HG03378 (cell line): ENCODE measurements around the gene FKBP1A.

ENCODE experiments used
- ATAC-seq: cut with Tn5 transposase; IDR thresholded peaks from one replicate; pipeline ENCODE4 v1.9.1; 2021; ENCODE audit warnings: mild to moderate bottlenecking, moderate library complexity; ENCODE audit not compliant: unreplicated experiment

Gene FKBP1A

GRCh38 chr20:1322511-1323245 lies 70.2 kb downstream of the FKBP1A start:
- ATAC-seq, result no peak

- no peak for ATAC-seq
Observed at GRCh38 chr20:1321654-1321939, 71.3 kb downstream of the FKBP1A start.

- ATAC-seq, result no peak
Observed at GRCh38 chr20:1320902-1321653, 71.8 kb downstream of the FKBP1A start.

- no peak for ATAC-seq
Observed at GRCh38 chr20:1320016-1320415, 72.8 kb downstream of the FKBP1A start.

GRCh38 chr20:1319462-1319861 lies 73.4 kb downstream of the FKBP1A start:
- no peak for ATAC-seq

- ATAC-seq, result no peak
Observed at GRCh38 chr20:1319051-1319450, 73.8 kb downstream of the FKBP1A start.
